Amygdala (tissue), 56 donors: ENCODE results near the gene TTBK2.
"Not testable (repeated sequence)": the region's sequence is repeated elsewhere in the genome, so short reads cannot be mapped to it uniquely, and the experiment has no call there.

ENCODE experiments used
- DNase-seq, 56 donors: peaks; one replicate each; lab custom pipeline; 2025; lab: John Stamatoyannopoulos, UW

Gene TTBK2

DNA sequence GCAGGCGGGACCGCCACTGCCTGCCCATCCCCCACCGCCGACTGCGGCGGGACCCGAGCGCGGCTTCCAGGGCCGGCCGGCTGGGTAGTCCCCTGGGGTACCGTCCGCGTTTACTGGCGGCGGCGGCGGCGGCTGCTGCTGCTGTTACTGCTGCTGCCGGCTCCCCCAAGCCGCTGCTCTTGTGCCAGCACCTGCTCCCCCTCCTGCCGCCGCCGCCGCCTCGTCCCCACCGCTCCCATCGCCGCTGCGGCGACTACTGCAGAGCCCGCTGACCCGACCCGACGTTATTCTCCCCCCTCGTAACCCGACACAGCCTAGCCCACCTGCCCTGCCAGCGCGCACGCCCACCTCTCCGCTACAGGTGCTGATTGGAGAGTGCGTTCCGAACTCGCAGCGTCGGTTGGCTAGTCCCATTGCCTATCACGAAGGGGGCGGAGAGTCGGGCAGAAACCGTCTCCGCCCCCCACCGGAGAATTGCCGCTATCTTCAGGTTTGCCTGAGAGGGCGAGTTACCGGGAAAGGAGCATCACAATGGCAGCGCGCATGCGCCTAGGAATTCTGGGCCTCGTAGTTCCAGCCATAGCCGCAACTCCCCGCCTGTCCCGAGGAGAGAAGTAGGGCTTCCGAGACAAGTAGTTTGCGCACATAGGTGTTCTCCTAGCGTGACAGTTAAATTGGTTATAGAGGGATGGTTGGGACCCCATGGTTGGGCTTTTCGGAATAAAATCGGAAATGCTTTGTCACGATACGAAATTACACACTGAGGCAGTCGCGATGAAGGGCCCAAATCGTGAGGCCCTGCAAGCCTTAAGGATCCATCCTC, at the start of gene TTBK2:
TSS of gene TTBK2 (minus strand) at position 260 of the 823 bp plus-strand sequence. CDS start 42,161 bp downstream, outside the sequence.
- DNase-seq, result peak; percentile 45 to 99 (median 97)

DNA sequence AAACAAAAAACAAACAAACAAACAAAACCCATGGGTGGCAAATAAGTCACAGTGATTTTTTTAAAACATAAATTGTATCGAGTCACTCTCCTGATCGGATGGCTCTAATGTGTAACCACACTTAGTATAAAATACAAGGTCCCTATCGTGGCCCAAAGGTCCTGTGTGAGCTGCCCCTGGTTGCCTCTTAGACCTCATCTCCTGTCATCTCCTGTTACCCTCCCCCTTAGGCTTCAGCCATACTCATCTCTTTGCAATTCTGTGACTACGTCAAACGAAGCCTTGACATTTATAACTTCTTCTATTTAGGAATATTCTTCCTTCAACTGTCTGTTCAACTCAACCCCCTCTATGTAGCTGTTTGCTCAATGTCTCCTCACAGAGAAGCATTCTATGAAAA, 43.9 kb upstream of the TTBK2 start:
- no peak for DNase-seq

- no peak for DNase-seq
Measured at GRCh38 chr15:42955518-42955917, 34.9 kb upstream of the TTBK2 start.

DNA sequence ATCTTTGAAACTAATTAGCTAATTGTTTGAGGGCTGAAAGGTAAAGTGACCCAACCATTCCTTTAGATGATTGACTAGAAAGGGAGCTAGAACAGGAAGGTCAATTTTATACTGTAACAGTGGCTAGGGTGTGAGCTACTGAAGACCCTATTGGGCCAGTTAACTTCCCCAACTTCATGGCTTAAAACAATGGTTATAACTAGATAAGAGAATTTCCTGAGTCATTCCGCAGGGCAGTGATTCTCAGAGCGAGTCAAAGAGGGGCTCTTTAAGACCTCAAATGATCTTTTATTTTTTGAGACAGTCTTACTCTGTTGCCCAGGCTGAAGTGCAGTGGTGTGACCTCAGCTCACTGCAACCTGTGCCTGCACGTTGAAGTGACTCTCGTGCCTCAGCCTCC, 33.7 kb upstream of the TTBK2 start:
- DNase-seq, result no peak

DNA sequence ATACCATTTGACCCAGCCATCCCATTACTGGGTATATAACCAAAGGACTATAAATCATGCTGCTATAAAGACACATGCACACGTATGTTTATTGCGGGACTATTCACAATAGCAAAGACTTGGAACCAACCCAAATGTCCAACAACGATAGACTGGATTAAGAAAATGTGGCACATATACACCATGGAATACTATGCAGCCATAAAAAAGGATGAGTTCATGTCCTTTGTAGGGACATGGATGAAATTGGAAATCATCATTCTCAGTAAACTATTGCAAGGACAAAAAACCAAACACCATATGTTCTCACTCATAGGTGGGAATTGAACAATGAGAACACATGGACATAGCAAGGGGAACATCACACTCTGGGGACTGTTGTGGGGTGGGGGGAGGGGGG, 28.3 kb upstream of the TTBK2 start:
- not testable (repeated sequence) for DNase-seq

GRCh38 chr15:42940527-42940926, 19.9 kb upstream of the TTBK2 start:
- no peak for DNase-seq

GRCh38 chr15:42939841-42940240, 19.3 kb upstream of the TTBK2 start:
- peak in 32 of 56 donors; percentile 3 to 69 (median 32) for DNase-seq

GRCh38 chr15:42937143-42937542, 16.6 kb upstream of the TTBK2 start:
- no peak for DNase-seq

DNA sequence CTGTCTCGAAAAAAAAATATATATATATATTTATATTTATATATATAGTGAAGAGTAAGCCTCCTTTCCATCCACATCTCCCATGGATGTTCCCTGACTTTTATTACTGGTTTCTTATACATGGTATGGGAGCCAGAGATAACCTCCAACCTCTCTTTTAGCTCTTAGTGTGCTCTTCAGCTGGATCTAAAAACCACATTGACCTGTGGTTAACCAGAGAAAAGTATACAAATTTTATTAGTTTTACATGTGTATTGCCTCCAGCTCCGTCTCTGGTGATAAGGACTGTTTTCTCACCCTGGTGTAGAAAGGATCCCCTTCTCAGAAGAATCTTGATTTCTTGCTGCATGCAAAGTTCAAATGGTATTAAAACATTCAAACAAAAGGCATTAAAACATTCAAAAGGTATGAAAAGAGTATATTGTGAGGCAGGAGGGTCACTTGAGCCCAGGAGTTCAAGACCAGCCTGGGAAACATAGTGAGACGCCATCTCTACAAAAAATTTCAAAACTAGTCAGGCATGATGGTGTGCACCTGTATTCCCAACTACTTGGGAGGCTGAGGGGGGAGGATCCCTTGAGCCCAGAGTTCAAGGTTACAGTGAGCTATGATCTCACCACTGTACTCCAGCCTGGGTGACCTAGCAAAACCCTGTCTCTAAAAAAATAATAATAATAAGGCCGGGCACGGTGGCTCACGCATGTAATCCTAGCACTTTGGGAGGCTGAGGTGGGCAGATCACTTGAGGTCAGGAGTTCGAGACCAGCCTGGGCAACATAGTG, 13.5 kb upstream of the TTBK2 start:
- no peak for DNase-seq

DNA sequence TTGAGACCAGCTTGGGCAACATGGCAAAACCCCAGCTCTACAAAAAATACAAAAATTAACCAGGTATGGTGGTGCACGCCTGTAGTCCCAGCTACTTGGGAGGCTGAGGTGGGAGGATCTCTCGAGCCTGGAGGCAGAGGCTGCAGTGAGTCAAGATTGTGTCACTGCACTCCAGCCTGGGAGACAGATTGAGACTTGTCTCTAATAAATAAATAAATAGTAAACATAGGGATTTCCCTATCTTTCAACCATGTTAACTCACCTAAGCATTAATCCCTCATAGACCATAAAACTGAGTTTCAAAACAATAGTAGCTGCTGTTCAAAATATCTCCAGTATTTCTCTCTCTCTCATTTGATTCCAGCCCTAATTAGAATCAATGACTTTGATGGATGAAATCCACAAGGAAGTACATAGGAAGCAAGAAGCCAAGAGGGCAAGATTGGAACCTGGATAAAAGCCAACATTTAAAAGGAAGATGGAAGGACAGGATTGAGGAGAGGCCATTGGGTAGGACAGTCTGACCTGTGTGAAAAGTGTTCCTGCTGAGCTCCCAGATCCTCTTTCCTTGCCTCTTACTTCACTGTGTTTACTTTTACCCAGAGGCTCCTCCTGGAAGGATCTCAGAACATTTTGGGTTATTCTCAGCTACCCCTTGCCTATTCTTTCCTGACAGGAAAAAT, 12.4 kb upstream of the TTBK2 start:
- DNase-seq, result no peak

DNA sequence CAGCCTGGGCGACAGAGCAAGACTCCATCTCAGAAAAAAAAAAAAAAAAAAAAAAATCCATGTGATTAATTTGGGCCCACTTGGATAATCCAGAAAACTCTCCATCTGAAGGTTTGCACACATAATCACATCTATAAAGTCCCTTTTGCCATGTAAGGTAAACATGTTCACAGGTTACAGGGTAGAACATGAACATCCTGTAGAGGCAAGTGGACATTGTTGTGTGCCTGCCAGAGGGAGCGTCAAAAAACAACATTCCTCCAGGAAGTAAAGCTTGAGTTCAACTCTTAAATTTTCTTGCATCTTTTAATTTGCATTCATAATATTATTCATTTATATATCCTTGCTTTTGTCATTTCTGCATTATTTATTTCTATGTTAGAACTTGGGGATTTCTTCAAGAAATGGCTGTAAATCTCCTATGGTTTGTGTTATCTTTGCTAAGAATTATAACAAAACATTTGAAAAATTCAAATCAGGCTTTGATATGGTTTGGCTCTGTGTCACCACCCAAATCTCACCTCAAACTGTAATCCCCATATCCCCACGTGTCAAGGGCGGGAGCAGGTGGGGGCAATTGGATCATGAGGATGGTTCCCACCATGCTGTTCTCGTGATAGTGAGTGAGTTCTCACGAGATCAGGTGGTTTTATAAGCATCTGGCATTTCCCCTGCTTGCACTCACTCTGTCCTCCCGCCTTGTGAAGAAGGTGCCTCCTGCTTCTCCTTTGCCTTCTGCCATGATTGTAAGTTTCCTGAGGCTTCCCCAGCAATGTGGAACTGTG, 11.3 kb upstream of the TTBK2 start:
- no peak for DNase-seq

DNA sequence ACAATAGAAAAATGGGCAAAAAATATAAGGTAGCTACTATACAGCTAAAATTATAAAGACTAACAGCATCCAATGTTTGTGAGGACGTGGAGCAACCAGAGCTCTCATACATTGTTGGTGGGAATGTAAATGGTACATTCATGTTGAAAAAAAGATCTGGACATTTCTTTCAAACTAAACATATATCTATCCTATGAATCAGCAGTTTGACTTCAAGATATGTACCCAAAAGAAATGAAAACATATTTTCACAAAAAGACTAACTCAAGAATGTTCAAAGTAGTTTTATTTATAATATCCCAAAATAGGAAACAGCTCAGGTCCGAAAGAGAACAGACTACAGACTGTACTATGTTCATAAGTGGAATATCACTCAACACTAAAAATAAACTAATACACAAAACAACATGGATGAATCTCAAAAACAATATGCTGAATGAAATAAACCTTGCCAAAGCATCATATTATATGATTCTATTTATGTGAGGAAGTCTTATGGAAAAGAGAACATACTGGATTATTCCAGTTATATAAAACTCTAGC, 8.8 kb upstream of the TTBK2 start:
- DNase-seq, result no peak

DNA sequence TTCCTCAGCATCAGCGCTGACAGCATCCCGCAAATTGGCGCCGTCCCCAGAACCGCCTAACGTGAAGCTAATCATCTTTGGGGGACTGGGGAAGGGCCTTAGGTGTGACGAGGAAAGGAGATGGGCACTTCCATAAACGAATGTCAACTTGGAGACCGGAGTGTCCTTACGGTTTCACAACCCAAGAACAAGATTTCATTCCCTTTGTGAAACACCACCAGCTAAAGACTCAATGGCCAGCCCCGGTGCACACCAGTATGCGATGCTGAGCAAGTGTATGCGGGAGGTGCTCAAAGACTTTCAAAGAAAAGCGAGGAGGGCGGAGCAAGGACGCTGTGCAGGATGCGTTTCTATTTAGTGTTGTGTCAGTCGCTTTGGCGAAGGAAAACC, 759 bp upstream of the TTBK2 start:
- DNase-seq, result peak in 34 of 56 donors; percentile 11 to 79 (median 46)

DNA sequence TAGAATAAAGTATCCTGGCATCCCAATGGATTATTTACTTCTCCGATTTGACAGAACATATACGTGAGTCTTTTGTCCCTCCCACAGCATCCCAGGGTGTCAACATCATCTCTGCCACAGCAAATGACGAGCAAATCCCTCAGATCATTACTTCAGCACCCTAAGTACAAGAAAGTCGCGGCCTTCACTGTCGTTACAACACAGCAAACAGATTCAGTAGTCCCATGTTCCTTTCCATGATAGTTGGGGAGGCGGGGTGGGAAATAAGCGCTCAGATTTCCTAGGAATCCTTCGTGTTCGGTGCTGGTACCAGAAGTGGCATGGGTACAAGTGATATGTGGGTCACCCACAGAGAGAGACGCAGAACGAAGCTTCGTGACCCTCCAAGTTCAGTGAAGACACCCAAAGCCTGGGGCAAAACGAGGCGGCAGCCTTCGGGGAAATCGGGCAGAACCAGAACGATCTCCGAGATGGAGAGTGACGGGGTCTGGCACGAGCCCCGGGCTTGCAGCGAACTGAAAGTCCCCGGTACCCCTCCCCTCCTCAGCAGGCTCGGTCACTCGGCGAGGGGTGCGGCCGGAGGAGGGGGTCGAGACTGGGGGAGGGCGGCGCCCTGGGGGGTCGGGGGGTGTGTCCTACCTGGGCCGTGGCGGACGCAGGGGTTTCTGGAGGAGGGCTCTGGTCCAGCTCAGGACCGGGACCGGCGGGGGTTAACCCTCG, 619 bp downstream of the TTBK2 start:
- DNase-seq, result peak in 36 of 56 donors; percentile 8 to 79 (median 52)

GRCh38 chr15:42919308-42919707, 1.3 kb downstream of the TTBK2 start:
- no peak for DNase-seq

- DNase-seq, result no peak
Measured at GRCh38 chr15:42918047-42918446, 2.5 kb downstream of the TTBK2 start.

GRCh38 chr15:42915654-42916315, 4.8 kb downstream of the TTBK2 start:
- DNase-seq, result no peak

DNA sequence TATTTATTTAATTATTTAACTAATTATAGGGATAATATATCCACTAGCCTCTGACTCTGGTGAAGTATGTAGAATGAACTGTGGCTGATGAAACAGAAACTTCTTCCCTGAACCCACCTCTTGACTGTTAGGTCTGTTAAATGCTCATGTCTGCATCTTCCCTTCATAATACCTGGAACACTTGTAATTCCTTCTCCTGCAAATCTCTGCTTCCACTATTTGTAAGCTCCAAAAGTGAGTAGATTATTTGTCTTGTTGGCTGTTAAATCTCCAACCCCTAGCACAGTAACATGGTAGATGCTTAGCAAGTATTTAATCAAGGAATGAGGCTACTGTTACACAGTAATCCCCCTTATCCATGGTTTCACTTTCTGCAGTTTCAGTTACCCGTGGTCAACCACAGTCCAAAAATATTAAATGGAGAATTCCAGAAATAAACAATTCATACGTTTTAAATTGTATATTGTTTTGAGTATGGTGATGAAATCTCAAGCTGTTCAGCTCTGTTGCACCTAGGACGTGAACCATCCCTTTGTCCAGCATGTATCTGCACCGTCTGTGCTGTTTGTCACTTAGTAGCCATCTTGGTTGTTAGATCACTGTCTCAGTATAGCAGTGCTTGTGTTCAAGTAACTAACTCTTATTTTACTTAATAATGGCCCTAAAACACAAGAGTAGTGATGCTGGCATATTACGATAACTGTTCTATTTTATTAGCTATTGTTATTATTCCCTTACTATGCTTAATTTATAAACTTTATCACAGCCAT, 5.7 kb downstream of the TTBK2 start:
- DNase-seq, result no peak
